ENCODE measurements around the gene GZF1.

DNA sequence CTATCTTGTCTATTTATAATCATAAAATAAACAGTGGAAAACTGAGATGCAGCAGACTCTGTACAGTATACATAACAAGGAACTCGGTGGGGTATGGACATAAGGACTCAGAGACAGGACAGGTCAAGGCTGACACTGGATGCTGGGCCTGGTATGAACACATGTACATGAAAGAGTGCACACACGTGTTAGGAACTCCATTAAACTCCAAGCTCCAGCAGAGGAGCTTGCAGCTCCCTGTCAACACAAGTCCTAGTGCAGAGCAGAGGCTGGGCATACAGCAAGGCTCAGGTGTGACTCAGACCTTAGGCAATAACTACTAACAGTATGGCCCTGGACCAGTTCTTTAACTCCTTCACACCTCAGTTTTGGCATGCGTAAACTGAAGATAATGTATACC lies 42.2 kb downstream of the GZF1 start:
- TF ChIP-seq, protein P1, sequence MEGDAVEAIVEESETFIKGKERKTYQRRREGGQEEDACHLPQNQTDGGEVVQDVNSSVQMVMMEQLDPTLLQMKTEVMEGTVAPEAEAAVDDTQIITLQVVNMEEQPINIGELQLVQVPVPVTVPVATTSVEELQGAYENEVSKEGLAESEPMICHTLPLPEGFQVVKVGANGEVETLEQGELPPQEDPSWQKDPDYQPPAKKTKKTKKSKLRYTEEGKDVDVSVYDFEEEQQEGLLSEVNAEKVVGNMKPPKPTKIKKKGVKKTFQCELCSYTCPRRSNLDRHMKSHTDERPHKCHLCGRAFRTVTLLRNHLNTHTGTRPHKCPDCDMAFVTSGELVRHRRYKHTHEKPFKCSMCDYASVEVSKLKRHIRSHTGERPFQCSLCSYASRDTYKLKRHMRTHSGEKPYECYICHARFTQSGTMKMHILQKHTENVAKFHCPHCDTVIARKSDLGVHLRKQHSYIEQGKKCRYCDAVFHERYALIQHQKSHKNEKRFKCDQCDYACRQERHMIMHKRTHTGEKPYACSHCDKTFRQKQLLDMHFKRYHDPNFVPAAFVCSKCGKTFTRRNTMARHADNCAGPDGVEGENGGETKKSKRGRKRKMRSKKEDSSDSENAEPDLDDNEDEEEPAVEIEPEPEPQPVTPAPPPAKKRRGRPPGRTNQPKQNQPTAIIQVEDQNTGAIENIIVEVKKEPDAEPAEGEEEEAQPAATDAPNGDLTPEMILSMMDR (IDR thresholded peaks at IDR 0.05; ENCODE audit: insufficient read depth, low read depth, low read length), result no peak
- TF ChIP-seq EZH2 (IDR thresholded peaks at IDR 0.05; ENCODE audit: insufficient read depth, low read length), result no peak

Measured in astrocyte (in vitro differentiated cells and primary cell).